DMS114 treated with DMSO at 0.1 percent for 48 hours (cell line): ENCODE results near the gene LAMA2.

ENCODE experiments used
- DNase-seq: peaks from one replicate; lab custom pipeline; 2025; ENCODE audit not compliant: unreplicated experiment; lab: John Stamatoyannopoulos, UW

Gene LAMA2

GRCh38 chr6:129287231-129288177 is 404.6 kb downstream of the LAMA2 start:
- DNase-seq: no peak

DNA sequence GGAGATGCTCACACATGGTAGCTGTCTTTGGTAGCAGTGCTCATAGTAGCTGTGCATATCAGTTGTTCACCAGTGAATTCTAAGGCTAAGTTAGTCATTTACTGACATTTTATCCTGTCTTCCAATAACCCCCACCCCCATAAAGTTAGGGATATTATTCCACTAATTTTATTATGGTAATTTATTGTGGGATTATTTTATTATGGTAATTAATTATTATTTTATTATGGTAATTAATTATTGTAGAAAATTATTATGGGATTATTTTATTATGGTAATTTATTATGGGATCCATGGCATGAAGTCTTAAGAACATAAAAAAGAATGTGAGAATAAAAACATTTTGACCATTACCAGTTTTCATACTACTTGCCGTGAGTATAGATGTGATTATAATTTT is 406.5 kb downstream of the LAMA2 start:
- DNase-seq: no peak

GRCh38 chr6:129292836-129293235 is 409.9 kb downstream of the LAMA2 start:
- no peak for DNase-seq

DNA sequence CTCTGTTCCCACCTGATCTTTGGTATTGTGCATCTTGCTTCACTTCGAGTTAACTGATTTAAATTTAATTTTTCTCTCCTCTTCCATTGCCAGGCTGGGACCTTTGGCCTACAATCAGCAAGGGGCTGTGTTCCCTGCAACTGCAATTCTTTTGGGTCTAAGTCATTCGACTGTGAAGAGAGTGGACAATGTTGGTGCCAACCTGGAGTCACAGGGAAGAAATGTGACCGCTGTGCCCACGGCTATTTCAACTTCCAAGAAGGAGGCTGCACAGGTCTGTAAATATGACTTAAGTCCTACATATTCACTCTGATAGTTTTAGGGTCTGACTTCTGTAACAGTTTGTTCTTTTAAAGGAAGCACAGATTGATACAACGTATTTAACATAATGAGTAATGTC is 414.7 kb downstream of the LAMA2 start:
- no peak for DNase-seq

DNA sequence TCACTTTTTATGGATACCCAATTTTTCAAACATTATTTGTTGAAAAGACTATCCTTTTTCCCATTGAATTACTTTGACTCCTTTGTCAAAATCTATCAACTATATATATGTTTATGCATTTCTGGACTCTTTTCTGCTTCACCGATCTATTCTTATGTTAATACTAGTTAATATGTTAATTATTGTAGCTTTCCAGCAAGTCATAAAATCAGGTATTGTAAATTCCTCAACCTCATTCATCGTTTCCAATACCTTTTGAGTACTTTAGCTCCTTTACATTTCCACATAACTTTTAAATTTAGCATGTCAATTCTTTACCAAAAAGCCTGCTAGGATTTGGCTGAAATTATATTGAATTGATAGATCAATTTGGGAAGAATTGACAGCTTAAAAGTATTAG is 419.7 kb downstream of the LAMA2 start:
- DNase-seq: no peak

GRCh38 chr6:129306826-129307225 is 423.9 kb downstream of the LAMA2 start:
- DNase-seq: no peak

GRCh38 chr6:129307845-129308244 is 424.9 kb downstream of the LAMA2 start:
- no peak for DNase-seq

DNA sequence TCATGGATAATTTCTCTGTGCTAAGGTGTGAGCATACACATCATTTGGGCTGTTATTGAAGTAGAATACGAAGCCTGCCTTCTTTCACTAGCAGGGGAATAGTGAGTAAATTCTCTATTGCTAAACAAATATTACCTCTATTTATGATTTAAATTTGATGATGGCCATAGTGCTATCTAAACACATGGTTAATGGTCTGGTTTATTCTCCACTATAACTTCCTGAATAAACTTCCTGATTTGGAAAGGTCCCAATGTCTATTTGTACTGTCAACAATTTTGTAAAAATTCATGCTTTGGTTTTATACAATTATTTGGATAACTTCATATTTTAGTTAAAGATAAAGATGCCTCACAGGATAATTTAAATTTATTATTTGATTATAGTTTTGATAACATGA is 426.2 kb downstream of the LAMA2 start:
- no peak for DNase-seq

- no peak for DNase-seq
These were observed 429.9 kb downstream of the LAMA2 start for GRCh38 chr6:129312880-129313279.

GRCh38 chr6:129314575-129314974 is 431.6 kb downstream of the LAMA2 start:
- DNase-seq: no peak

DNA sequence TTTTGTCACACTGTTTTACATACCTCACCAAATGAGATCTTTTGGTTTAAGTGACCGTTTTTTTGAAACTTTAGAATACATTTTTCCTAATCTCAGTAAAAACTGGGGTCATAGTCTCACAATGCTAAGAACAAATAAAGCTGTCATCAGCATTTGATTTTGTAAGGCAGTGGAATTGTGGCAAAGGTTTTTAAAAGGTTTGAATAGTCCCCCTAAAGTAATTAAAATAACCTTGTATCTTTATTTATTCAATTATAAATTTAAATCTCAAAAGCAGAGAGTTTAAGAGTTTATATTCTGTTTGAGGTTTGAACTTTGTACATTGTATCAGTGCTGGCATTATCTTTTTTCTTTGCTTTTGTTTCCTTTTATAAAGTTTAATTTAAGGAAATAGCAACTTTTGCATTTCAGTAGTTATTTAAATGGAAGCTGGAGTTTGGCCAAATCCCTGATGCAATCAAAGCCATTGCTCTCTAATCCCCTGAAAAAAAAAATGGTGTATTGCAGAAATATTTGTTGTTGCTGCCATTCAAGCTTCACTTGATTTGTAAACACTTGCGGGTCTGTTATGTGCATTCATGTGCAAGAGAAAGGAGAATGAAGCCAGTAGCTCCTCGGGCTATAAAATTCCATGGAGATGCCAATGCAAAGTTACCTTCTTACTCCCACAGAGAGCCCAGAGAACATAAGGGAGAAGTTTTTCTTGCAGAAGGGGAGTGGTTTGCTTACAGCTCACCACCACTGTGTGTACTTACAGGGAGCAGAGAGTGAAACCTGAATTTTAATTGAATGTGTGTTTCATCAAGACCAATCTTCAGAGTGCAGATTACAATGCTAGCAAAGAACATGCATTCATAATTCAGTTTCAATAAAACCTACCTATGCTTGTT is 435.2 kb downstream of the LAMA2 start:
- peak; percentile 67 for DNase-seq

DNA sequence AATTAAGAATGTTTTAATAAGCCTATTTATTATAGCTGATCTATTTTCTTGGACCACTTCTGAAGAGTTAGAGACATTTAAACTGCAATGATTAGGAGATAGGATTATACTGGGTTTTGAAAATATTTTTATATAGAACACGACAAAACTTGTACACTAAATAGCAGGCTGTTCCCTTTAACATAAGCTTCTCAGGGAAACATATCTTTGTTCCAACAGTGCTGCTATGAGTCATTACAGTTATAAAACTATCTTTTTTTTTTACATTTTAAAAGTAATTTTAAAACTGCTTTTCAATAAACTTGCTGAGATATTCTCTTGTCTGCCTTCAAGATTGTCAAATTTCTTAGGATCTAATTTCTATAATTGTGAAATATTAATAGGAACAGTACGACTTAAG is 438.0 kb downstream of the LAMA2 start:
- no peak for DNase-seq

DNA sequence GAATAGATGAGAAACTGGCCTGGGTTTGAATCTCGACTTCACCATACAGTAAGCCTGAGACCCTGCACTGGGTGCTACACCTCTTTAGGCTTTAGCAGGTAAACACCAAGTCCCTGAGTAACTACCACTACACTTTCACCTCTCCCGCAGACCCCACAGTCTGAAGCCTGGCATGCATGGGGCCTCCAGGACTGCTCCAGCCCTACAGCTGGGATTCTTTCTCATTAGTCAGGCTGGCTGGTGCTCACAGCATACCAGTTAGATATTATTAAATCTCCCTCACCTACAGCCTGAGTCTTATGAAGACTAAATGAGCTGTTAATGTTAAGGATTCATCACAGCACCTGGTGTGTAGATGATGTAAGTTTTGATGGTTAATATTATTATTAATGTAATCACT is 438.4 kb downstream of the LAMA2 start:
- DNase-seq: no peak

- no peak for DNase-seq
These were observed 441.4 kb downstream of the LAMA2 start for GRCh38 chr6:129324345-129324744.

- no peak for DNase-seq
These were observed 446.7 kb downstream of the LAMA2 start for GRCh38 chr6:129329678-129330077.

DNA sequence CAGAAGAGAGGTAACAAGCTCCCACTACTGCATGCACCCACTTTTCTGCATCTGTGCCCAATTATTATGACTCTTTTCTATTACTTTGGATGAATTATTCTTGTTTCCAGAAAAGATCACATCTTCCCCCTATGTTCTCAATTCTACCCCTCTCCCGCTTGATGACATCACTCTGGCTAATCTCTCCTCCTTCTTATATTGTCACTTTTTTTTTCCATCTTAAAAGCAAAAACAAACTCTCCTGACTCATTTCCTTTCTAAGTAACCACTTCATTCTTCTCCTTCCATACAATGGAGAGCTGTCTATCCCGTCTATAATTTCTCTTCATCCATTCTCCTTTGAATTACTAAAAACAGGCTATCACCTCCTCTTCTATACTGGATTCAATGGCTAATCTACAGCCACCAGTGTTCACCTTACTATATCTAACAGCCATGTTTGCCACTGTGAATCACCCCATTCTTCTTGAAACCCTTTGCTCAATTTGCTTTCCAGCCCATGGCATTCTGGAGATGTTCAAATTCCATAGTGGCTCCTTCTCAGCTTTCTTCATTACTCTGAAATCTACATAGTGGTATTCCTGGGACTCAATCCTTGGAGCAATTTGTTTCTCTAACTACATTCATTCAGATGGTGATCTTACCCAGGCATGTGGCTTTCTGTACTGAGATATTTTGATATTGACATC is 448.7 kb downstream of the LAMA2 start:
- DNase-seq: no peak

GRCh38 chr6:129335792-129336191 is 452.9 kb downstream of the LAMA2 start:
- no peak for DNase-seq

DNA sequence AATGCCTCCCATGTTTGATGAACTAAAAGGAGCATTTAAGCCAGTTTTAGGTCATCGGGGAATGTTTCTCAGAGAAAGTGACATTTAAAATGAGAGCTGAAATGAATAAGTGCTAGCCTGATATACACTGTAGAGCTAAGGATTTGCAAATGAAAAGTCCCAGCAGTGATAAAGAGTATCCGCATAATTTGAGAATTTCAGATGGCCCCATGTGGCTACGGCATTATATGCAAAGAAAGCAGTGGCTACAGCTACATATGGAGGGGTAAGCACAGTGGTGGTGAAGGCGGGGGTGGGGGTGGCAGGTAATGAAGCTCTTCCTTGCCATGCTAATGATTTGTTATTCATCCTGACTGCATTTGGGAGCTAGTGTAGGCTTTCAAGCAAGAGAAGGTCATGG is 455.7 kb downstream of the LAMA2 start:
- DNase-seq: no peak

- no peak for DNase-seq
These were observed 458.0 kb downstream of the LAMA2 start for GRCh38 chr6:129340983-129341382.

DNA sequence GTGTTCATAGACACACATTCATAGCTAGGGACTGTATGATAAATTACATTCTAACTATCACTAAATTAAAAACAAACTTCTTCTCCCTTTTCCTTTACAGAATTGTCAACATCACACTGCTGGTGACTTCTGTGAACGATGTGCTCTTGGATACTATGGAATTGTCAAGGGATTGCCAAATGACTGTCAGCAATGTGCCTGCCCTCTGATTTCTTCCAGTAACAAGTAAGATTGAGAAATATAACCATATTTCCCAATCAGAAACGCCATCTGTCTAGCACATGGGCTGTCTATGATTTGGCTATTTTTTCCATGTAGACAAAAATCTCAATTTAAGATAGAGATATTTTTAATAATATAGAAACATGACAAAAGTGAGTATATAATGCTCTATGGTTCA is 459.3 kb downstream of the LAMA2 start:
- DNase-seq: no peak

GRCh38 chr6:129342796-129343195 is 459.9 kb downstream of the LAMA2 start:
- no peak for DNase-seq
